ENCODE data around the gene TPD52L2. TPM values are rescaled to one million over a fixed set of nuclear protein-coding genes. Genes with fewer than 3 reads are reported as not detected.
A peak's percentile ranks its signal among the peaks of the same experiment; 100 is the strongest.
"Not testable (repeated sequence)": the region's sequence is repeated elsewhere in the genome, so short reads cannot be mapped to it uniquely, and the experiment has no call there.

TPD52L2 gene
- total RNA-seq, 4 donors from 2014 or later: 102 to 131 (median 113) TPM

DNA sequence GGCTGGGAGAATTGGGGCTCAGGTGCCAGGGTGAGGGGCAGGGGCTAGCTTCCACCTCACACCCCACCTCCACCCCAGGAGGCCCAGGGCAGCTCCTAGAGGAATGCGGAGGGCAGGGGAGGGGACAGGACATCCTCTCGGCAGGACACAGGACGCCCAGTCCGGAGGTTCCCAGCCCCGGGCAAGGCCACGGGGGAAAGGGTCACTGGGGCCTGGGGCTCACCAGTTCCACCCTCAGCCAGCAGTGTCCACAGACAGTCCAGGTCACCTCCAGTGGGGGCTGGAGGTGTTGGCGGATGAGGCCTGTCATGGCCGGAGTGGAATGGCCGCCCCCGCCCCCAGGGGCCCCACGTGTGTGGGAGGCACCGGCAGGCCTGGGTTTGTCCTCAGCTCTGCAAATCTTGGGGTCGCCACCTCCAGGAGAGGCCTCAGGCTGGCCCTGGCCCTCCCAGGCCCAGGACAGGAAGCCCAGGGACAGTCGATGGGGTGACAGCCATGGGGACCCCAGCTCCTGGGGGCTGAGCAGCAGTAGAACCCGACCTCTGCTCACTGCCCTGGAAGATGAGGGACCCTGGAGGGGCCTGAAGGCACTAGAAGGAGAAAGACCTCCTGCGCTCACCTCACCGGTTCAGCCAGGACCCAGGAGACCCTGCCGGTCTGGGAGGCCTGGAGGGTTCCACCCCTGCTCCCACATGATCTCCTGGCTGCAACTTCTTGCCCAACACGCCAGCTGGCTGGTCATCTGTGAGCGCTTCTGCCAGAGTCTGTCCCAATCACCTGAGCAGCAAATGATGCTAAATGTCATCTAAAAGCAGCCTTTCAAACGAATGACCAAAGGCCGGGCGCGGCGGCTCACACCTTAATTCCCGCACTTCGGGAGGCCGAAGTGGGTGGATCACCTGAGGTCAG is 16.8 kb upstream of the TPD52L2 start:
- ATAC-seq (ENCODE audit: low FRiP score): no peak
- TF ChIP-seq, protein P1, sequence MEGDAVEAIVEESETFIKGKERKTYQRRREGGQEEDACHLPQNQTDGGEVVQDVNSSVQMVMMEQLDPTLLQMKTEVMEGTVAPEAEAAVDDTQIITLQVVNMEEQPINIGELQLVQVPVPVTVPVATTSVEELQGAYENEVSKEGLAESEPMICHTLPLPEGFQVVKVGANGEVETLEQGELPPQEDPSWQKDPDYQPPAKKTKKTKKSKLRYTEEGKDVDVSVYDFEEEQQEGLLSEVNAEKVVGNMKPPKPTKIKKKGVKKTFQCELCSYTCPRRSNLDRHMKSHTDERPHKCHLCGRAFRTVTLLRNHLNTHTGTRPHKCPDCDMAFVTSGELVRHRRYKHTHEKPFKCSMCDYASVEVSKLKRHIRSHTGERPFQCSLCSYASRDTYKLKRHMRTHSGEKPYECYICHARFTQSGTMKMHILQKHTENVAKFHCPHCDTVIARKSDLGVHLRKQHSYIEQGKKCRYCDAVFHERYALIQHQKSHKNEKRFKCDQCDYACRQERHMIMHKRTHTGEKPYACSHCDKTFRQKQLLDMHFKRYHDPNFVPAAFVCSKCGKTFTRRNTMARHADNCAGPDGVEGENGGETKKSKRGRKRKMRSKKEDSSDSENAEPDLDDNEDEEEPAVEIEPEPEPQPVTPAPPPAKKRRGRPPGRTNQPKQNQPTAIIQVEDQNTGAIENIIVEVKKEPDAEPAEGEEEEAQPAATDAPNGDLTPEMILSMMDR (IDR thresholded peaks at IDR 0.05): no peak
- DNase-seq (ENCODE audit: low spot score): no peak

DNA sequence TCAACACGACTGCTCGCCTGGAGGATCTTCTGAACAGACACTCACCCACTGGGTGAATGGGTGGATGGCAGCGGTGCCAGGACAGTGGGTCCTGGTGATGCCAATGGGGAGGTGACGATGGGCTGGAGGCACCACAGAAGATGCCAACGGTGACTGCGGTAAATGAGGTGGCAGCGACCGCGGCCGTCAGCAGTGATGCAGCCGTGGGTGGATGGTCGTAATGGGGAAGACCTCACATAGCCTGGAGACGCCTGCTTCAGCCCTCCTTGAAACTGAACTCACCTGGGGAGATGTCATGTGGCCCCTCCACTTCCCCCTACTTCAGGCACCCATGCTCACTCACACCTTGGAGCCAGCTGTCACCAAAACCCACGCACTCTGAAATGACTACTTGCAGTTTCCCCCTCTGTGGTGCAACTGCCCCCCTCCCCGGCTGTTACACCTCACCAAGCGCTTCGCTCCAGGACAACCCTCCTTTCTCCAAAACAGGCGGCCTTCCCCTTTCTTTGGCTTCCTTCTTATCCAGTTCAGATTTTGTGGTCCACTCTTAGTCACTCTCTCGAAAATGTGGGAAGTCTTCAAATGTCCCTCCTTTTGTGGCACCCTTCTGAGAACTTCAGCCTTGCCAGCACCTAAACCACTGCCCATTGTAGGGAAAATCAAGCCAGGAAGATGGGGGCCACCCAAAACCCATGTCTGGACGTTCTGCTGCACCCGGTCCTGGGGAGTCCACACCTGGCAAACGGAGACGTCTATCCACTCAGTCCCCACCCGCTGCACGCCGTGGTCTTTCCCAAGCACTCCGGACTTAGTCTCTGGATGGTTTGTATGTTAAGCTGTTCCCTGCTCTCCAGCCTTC is 14.2 kb upstream of the TPD52L2 start:
- ATAC-seq (ENCODE audit: low FRiP score) (no peak), DNase-seq (ENCODE audit: low spot score) (no peak)
- TF ChIP-seq, protein P1 (IDR thresholded peaks at IDR 0.05): no peak

DNA sequence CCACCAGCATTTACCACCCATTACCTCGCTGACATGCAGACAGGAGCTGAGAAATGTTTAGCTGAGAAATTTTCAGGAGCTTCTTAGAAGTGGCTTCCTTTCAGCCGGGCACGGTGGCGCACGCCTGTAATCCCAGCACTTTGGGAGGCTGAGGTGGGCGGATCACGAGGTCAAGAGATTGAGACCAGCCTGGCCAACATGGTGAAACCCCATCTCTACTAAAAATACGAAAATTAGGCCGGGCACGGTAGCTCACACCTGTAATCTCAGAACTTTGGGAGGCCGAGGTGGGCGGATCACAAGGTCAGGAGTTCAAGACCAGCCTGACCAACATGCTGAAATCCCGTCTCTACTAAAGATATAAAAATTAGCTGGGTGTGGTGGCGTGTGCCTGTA is 13.5 kb upstream of the TPD52L2 start:
- not testable (repeated sequence) for DNase-seq (ENCODE audit: low spot score); ATAC-seq (ENCODE audit: low FRiP score)

DNA sequence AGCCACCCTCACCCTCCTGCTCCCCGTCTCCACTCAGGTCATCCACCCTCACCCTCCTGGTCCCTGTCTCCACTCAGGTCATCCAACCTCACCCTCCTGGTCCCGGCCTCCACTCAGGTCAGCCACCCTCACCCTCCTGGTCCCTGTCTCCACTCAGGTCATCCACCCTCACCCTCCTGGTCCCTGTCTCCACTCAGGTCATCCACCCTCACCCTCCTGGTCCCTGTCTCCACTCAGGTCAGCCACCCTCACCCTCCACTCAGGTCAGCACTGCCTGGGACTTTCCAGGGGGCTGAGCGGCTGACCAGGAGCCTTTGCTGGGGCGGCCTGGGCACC is 11.4 kb upstream of the TPD52L2 start:
- DNase-seq (ENCODE audit: low spot score); ATAC-seq (ENCODE audit: low FRiP score): not testable (repeated sequence)

DNA sequence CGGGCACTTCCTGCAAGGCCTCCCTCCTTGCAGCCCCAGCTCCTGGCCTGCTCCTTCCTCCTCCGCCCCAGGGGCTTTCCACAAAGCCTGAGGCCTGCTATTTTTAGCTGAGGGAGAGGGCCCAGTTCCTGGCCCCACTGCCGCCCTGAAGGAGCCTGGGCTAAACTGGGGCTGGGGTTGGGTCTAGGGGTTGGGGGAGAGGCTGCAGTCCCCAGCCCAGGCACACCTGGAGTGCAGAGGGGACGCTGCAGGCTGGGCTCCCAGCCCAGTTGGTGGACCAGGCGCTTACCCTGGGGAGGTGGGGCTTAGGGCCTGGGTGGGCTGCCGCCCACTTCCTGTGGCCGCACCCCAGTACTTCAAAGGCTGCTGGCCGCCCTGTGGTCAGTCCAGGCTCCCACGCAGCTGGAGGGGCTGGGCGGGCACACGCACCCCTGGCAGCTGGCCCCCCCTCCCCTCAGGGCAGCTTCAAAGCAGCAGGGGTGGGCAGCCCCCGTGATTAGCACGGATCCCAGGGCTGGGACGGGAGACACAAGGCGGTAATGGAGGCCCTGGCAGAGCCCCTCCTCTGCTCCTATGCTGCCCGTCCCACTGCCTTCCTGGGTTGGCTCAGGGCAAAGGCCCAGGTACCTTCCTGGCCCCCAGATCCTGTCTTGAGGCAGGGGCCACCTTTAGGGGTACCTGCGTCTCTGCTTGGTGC is 10.9 kb upstream of the TPD52L2 start:
- no peak for DNase-seq (ENCODE audit: low spot score)
- peak; percentile 33 for ATAC-seq (ENCODE audit: low FRiP score)
- TF ChIP-seq, protein P1 (IDR thresholded peaks at IDR 0.05): no peak

DNA sequence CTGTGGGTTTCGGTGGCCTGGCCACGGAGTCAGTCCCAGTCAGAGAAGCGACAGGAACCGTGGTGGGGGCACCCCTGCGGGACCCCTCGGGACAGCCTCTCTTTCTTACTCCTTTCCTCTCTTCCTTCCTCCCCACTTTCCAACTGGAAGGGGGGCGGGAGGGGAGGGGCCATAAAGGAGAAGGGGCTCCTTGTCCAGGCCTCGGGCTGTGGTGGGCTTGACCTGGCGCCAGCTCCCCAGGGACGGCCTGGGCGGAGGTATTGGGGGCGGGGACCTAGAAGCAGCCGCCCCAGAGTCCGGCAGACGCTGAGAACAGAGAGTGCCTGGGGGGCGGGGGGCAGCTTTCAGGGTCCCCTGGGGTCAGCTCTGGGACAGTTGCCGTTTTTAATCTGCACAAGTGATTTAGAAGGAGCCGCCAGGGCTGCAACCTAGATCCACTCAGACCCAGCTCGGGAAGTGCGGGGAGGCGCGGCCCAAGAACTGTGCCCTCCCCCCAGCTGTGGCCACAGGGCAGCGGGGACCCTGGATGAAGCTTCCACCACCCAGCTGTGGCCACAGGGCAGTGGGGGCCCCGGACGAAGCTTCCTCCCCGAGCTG is 10.2 kb upstream of the TPD52L2 start:
- DNase-seq (ENCODE audit: low spot score) (no peak), ATAC-seq (ENCODE audit: low FRiP score) (peak; percentile 21)
- TF ChIP-seq, protein P1 (IDR thresholded peaks at IDR 0.05): no peak

DNA sequence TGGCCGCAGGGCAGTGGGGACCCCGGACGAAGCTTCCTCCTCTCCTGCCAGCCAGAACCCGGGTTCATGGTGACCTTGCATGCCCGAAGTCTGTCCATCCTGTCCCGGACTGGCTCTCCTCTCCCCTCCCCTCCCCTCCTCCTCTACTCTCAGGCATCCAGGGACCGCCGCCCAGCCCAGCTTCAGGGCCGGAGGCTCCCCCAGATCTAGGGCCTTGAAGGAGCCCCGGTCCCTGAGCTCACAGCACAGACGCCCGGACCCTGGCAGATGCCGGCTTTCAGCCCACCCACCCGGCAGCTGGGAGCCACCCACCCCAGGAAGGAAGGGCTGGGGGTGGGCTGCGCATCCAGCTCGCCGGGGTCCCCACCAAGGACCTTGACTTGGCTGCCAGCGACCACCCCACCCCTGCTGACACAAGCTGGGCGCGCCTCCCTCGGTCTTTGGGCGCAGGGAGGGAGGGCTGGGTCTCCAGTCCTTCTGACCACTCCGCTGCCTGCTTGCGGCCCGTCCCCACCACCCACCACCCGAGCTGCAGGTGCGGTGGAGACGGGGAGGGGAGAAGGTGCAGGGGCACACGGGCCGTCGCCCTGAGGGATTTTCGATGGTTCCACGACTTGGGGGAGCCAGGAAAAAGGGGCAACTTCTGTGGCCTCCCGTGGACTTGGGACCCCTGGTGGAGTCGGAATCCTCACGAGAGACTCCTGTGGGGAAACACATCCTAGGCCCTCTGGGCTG is 9.5 kb upstream of the TPD52L2 start:
- DNase-seq (ENCODE audit: low spot score): no peak
- TF ChIP-seq, protein P1 (IDR thresholded peaks at IDR 0.05): no peak
- ATAC-seq (ENCODE audit: low FRiP score): no peak
